SW 1271 (cell line): Measurements from ENCODE around the gene CCDC34.
"Not testable (repeated sequence)": the region's sequence is repeated elsewhere in the genome, so short reads cannot be mapped to it uniquely, and the experiment has no call there.

ENCODE experiments used
- DNase-seq, 2 experiments: peaks; one replicate each; lab custom pipeline; 2025; lab: John Stamatoyannopoulos, UW

CCDC34 gene

DNA sequence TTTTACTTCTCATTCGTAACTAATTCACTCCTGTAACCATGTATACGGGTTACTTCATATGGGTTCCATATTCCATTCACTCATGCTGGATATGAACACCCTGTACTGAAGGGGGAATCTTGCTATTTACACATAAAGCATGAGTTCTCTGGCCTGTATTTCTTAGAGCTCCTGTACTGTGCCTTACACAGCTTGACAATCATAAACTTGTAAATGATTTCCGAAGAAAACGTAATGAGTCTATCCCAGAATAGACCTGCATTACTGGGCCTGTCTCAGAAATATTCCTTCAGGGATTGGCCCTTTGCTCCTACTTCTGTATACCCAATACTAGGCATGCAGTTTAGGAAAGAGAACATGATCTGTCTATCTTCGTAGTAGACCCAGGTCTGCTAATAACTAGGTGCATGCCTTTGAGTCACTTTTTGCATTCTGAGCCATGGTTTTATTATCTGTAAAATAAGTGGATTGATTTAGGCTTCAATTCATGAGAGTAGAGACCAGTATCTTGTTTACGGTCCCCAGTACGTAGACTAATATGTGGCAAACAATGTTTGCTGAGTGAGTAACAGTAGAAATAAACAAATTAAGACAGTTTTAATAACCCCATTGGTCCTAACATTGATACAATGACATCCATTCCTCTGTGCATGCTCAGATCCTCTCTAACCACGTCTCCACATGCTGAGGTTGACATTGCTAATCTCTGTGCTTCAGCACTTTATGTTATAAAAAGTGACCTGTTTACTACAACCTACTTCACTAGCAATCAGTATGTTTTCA, 1.2 kb downstream of the CCDC34 start:
- no peak for DNase-seq

DNA sequence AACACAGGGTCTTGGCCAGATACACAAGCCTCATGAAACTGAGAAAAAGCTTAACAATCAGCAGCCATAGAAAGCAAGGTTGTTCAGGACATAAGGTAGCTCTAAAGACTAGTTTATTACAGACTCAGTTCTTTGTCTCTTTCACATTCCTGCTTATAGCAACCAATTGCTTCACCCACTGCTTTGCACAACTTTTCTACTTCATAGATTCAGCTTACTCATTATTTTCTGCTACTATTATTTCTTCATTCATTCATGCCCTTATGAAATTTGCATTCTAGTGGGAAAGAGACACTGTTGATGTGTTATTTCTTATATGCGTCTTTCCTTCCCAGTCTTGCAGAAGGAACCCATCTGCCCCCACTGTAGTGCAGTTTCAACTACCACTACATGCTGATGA, 4.7 kb downstream of the CCDC34 start:
- no peak for DNase-seq

DNA sequence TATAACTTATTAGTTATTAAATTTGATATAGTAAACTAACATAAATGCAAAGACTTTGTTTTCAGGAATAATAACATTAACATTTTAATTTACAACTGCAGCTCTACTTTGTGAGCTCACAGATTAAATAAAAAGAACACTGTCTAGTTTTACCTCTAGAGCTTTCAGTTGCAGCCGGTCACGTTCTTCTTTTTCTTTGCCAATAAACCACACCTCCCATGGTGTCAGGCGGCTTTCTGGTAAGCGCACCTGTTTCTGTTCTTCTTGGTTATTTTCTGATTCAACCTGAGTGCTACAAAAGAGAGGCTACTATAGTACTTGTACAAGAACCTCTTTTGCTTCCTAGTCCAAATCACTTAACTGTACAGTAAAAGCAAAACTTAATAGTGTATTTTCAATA, 5.8 kb downstream of the CCDC34 start:
- no peak for DNase-seq

DNA sequence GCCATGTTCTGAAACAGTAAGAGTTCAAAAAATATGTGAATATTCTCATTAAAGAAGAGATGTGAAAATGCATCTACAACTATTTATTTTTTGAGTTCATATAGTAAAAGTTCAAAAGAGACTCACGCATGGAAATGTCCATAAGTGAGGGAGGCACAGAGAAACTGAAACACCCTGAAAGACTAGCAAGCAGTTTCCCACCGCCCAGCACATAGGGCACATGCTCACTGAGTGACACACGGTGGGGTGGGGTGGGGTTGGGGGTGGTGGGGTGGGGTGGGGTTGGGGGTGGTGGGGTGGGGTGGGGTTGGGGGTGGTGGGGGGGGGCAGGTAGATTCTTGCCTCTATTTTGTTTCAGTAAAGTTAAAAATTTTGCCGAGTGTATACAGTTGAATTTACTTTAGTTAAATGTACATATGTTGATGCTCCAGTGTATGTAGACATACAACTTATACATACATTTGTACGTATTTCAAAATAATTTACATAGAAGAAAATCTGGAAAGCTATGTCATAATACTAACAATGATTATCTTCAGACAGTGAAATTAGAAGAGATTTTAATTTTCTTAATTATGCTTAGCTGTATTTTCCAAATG, 6.3 kb downstream of the CCDC34 start:
- no peak for DNase-seq

DNA sequence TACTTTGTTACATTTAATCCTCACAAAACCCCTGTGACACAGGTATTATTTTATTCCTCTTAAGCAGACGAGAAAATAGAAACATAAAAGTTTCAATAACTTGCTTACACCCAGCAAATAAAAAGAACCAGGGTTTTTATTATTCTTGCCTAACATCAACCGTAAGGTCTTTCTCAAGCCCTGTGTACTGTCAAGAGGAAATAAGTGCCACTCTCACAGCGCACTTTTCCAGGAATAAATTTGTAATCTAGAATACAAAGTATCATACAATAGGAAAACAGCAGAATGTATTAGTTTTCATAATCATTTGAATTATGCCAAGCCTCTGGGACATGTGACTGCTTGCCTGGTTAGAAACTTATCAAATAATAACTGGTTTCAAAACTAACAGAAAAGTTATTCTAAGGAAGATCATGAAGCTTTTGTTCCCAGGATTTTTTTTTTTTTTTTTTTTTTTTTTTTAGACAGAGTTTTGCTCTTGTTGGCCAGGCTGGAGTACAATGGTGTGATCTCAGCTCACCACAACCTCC, 7.4 kb downstream of the CCDC34 start:
- no peak for DNase-seq

DNA sequence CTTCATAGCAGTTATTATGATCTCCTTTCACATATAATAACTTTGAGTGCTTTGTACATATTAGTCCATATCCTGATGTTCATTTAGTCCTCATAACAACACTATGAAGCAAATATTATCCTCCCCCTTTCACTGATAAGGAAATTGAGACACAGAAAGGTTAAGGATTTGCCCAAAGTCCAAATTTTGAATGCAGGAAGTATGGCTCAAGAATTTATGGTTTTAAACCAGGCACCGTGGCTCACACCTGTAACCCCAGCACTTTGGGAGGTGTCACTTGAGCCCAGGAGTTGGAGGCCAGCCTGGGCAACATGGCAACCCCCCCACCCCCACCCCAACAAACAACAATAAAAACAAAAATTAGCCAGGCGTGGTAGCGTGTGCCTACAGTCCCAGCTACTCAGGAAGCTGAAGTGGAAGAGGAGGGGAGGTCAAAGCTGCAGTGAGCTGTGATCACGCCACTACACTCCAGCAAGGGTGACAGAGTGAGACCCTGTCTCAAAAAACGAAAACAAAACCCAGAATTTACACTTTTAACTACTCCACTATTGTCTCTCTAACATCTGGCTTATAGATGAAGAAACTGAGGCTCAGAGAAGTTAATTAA, 8.6 kb downstream of the CCDC34 start:
- DNase-seq: no peak

DNA sequence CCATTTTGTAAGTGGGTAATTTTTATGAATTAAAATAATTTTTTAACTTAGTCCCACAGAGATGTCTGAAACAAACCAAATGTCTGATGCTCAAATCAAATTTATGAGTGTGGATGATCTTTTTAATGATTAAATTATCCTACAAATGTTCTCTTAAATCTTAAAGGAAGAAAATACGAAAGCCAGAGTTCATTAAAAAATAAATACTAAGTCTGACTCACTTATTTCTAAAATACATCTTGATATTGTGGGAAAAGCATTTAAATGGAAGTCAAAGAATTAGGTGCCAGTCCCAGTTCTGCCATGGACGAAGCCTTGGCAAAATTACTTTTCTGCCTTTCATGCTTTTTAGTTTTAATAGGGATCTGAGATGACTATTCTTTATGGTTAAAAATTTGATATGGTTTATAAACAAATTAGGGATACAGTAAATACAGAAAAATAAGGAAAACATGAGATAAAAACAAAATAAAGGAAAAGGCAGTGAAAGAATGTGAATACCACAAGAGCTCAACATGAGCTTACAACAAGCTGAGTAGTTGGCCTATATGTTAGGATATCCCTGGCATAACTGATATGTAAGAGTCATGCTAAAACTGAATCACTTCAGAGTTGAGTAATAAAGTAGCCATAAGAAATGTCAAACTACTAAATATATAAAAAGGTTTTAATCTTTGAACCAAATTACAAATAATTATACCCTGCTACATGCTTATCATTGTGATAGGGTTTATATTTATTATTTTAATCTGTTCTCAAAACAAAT, 9.2 kb downstream of the CCDC34 start:
- DNase-seq: no peak

DNA sequence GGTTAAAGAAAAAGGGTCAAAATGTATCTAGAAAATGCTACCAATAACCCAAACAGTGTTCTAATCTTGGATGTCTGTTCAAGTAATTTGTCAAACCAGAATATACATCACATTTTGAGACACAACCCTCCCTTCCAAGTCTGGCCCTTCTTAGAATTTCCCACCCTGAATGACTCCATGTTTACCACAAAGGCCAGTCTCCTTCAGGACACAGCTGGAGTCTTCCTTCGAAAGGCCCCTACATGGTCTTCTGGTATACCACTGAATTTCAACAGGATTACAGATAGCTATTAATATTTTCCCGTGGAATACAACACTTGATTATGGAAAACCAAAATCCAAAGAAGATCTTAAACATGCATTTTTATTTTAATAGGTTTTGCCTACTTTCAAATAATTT, 10.2 kb downstream of the CCDC34 start:
- no peak for DNase-seq

DNA sequence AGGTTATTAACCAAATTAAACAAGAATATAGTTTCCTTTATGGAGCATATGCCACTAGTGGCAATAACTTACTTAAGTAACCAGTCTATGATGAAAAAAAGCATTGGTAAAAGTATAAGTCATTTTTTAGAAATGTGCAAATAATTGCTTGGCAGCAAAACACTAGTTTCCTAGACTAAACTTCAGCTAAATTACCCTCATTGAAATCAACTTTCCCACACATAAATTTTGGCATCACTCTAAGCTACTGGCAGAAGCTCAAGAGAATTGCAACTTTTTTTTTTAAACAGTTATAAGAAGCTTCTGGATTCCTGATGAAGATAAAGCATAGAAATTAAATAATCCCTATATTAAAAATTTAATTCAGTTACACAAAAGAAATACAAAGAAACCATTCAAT, 12.5 kb downstream of the CCDC34 start:
- no peak for DNase-seq

DNA sequence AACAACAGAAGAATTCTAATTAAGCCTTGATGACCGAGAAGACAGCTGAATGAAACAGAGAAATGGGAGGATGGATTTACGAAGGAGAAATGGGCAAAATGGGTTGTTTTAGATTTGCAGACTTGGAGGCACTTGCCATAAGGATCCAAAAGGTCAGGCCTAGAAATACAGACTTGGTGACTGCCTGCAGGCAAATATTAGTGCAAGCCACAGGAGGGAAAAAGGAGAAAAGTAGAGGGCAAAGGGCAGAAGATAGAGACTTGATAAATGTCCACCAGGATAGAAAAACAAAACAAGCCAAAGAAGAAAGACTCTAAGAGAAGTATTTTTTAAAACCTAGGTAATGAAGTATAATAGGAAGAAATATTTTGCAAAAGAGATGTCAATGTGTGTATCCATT, 13.1 kb downstream of the CCDC34 start:
- DNase-seq: no peak

DNA sequence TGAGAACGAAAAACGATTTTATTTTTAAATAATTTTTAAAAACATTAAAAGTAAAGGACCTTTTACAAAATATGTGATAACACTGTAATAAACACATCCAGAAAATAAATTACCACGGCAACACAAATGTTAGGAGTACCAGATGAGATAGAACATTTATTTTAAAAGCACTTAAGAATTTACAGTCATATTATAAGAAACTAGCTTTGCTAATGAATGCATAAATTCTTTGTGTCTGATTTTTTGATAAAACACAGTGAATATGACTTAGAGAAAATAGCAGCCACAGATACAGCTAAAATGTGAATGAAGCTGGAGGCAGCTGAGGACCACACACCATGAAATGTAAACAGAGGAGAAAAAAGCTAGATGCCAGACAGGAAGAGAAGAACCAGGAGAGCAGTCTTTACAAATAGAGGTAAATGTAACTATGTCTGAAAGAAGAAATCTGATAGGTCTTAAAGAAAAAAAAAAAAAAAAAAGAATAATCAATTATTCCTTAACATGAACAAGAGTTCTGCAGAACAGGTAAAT, 14.6 kb downstream of the CCDC34 start:
- no peak for DNase-seq

DNA sequence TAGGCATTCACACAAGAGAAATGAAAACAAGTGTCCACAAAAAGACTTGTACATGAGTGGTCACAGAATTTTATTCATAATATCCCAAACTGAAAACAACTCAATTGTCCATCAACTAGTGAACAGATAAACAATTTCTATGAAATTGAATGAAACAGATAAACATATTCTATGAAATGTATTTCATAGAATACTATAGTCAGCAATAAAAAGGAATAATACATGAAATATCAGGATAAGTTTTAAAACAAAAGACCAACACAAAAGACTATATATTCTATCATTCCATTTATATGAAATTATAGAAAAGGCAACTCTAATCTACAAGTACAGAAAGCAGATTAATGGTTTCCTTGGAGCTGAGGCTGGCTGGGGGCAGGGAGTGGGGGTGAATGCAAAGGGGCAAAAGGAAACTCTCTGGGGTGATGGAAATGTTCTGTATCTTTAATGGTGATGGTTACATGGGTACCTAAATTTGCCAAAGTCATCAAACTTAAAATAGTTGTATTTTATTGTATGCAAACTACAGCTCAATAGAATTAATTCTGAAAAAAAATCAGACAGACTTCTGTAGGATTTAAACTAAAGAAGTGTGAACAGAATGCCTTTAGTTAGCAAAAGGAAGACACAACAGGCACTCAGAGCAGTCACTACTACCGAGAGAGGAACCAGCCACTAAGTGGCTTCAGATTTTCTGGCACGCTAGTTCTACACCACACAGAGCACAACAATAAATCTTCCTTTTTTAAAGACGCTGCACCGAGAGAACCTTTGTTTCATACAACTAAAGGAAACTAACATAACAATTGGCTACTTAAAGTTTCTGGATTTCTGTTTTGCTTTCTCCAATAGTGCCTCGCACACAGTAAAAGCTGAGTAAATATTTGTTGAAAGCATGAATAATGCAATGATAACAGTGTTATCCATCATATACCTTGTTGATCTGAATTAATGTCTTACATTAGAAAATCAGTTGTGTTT, 15.4 kb downstream of the CCDC34 start:
- no peak for DNase-seq

DNA sequence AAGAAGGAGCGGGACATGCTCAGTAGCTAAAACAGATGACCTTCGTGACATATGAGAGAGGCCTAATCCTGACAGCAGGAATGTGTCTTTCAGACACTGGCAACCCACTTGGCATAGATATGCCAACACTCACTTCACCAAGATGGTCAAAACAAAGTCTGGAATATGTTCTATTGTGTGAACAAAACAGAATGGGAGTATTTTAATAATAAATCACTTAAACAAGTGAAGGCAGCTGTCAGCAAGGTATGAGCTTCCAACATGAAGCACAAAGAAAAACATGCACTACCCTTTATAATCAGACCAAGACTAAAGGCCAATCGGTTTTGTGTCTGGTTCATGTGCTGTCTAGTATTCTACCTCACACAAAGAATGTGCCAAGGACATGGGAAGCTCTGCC, 23.1 kb downstream of the CCDC34 start:
- DNase-seq: no peak

DNA sequence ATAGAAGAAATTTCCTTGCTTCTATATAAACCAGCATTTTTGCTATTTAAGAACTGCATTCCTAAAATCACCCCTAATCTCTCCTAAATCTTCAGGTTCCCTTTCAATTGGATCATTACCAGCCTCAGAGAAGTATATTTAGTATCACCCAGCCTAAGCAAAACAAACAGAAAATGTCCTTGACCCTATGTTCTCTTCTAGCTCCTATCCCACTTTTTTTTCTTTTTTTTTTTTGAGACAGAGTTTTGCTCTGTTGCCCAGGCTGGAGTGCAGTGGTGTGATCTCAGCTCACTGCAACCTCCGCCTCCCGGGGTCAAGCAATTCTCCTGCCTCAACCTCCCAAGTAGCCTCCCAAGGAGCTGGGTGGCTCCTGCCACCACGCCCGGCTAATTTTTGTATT, 28.3 kb downstream of the CCDC34 start:
- DNase-seq: not testable (repeated sequence)

DNA sequence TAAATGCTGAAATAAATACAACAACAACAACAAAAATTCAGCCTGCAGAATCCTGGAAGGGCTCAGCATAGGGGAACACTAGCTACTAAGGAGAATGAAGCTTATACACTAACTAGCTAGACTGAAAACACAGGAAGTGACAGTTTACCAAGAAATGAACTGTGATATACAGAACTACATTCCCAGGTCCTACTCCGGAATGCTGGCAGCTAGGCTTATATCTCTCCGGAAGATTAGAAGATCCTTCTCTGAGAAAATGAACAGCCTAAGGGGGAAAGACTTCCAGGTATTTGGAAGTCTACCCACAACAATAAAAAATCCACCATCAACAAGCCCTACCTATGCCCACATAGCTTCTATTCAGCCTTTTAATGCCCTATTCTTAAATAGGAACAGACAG, 31.0 kb downstream of the CCDC34 start:
- no peak for DNase-seq

DNA sequence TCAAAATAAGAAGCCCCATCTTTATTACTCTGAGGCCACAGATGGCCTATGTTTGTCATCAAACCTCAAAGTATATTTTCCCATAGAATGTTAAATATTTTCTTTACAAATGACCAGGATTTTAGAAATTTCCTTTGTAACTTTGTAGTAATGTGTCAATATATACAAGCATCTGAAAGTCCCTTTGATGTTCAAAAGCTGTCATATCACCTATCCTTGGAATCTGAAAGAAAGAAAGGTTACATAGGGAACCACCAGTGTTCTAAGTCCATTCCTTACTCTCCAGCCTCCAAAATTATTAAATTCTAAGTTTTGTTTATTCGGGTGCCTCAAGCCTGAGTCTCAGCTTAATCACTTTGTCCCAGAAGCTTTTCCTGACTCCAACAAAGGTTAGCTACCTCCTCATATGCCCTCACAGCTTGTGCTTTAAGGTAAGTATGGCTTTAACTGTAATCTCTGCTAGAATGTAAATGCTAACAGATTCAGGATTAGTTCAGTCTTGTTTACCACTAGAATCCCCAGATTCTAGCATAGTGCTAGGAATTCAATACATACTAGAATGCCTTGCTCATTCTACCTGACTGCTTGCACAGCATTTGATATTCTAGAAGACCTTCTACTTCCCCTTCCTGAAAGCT, 32.3 kb downstream of the CCDC34 start:
- no peak for DNase-seq

DNA sequence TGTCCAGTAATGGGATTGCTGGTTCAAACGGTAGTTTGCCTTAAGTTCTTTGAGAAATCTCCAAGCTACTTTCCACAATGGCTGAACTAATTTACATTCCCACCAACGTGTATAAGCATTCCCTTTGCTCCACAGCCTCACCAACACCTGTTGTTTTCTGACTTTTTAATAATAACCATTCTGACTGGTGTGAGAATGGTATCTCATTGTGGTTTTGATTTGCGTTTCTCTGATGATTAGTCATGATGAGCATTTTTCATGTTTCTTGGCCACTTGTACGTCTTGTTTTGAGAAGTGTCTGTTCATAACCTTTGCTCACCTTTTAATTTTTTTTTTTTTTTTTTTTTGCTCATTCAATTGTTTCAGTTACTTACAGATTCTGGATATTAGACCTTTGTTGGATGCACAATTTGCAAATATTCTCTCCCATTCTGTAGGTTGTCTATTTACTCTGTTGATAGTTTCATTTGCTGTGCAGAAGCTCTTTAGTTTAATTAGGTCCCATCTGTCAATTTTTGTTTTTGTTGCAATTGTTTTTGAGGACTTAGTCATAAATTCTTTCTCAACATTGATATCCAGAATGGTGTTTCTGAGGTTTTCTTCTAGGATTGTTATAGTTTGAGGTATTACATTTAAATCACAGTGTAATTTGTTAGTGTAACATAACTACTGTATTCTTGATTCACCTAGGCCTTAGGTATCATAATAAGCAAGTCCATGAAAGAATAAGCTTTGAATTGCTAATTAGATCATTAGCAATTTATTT, 33.0 kb downstream of the CCDC34 start:
- no peak for DNase-seq

DNA sequence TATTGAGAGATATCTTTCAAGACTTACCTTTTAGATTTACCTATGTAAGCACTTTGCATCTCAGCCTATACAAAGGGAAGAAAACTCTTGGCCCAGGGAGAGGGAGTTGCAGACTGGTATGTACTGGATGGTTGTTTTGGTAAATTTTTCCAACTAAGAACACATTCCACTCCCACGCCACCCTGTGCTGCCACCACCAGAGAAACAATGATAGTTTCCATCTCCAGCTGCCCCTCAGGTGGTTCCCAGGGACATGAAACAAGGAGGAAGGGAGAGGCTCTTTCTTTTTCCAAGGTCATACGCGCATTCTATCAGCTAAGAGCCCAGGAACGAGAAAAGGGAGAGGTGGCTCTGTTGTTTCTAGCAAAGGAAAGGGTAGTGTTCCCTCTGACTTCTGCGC, 34.4 kb downstream of the CCDC34 start:
- no peak for DNase-seq

DNA sequence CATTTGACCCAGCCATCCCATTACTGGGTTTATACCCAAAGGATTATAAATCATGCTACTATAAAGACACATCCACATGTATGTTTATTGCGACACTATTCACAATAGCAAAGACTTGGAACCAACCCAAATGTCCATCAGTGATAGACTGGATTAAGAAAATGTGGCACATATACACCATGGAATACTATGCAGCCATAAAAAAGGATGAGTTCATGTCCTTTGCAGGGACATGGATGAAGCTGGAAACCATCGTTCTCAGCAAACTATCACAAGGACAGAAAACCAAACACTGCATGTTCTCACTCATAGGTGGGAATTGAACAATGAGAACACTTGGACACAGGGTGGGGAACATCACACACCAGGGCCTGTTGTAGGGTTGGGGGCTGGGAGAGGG, 36.0 kb downstream of the CCDC34 start:
- DNase-seq: not testable (repeated sequence)

DNA sequence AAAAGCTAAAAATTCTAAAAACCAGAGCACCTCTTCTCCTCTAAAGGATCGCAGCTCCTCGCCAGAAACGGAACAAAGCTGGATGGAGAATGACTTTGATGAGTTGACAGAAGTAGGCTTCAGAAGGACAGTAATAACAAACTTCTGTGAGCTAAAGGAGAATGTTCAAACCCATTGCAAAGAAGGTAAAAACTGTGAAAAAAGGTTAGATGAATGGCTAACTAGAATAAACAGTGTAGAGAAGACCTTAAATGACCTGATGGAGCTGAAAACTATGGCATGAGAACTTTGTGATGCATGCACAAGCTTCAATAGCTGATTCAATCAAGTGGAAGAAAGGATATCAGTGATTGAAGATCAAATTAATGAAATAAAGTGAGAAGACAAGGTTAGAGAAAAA, 40.8 kb downstream of the CCDC34 start:
- DNase-seq: not testable (repeated sequence)
